GM12891 (cell line): ENCODE measurements around the gene GFOD1.

Experiments used
- DNase-seq: peaks from one replicate; pipeline ENCODE4 v3.0.0; 2011; ENCODE audit warnings: low spot score; ENCODE audit not compliant: insufficient read length
- FAIRE-seq: peaks from 2 replicates; lab custom pipeline; 2011; peaks lifted over from hg19 to GRCh38; lab: Jason Lieb, UNC
- PAX5 ChIP-seq: IDR thresholded peaks from 2 replicates; pipeline ENCODE4 v1.6.1; 2011; ENCODE audit warnings: low read length, moderate library complexity, mild to moderate bottlenecking; ENCODE audit not compliant: insufficient read depth, severe bottlenecking
- POLR2A ChIP-seq: IDR thresholded peaks from 2 replicates; pipeline ENCODE4 v1.6.1; 2011; ENCODE audit warnings: low read depth, low read length, control low read depth
- POLR2AphosphoS5 ChIP-seq: IDR thresholded peaks from 2 replicates; pipeline ENCODE4 v1.6.1; 2011; ENCODE audit warnings: low read depth, low read length, control low read depth
- POU2F2 ChIP-seq: IDR thresholded peaks from 2 replicates; pipeline ENCODE4 v1.6.1; 2011; ENCODE audit warnings: low read depth, mild to moderate bottlenecking, control low read depth, low read length, moderate library complexity
- SPI1 ChIP-seq: IDR thresholded peaks from 2 replicates; pipeline ENCODE4 v1.6.1; 2011; ENCODE audit warnings: low read depth, low read length, control low read depth
- TAF1 ChIP-seq: IDR thresholded peaks from 2 replicates; pipeline ENCODE4 v1.6.1; 2011; ENCODE audit warnings: low read depth, low read length, control low read depth

GFOD1 gene

GRCh38 chr6:13479206-13479800 is 8.1 kb downstream of the GFOD1 start:
- FAIRE-seq (no peak), DNase-seq (no peak)
- TF ChIP-seq POLR2AphosphoS5 (no peak), POLR2A (no peak), TAF1 (no peak), PAX5 (no peak), POU2F2 (no peak), SPI1 (no peak)

GRCh38 chr6:13478525-13478966 is 8.9 kb downstream of the GFOD1 start:
- DNase-seq, result no peak
- TF ChIP-seq POLR2AphosphoS5 (no peak), TAF1 (no peak), PAX5 (no peak), POLR2A (no peak), POU2F2 (0 out of 2 replicates have a peak, but pooled peaks have one; percentile 52), SPI1 (0 out of 2 replicates have a peak, but pooled peaks have one; percentile 3)
- peak; percentile 84 for FAIRE-seq

GRCh38 chr6:13474787-13475186 is 12.6 kb downstream of the GFOD1 start:
- TF ChIP-seq SPI1, result no peak
- DNase-seq (no peak), FAIRE-seq (no peak)

GRCh38 chr6:13474360-13474759 is 13.0 kb downstream of the GFOD1 start:
- DNase-seq (no peak), FAIRE-seq (no peak)
- TF ChIP-seq SPI1, result no peak

- FAIRE-seq, result no peak
- TF ChIP-seq TAF1 (no peak), SPI1 (peak; percentile 23; the same call in 1 of the 2 replicates)
- DNase-seq, result no peak
These were observed 13.6 kb downstream of the GFOD1 start for GRCh38 chr6:13473768-13474165.

- peak; percentile 38 for FAIRE-seq
These were observed 14.2 kb downstream of the GFOD1 start for GRCh38 chr6:13472976-13473767.

GRCh38 chr6:13472099-13472498 is 15.3 kb downstream of the GFOD1 start:
- DNase-seq (no peak), FAIRE-seq (no peak)
- TF ChIP-seq POU2F2, result no peak
- TF ChIP-seq SPI1, result no peak
- no peak for TF ChIP-seq POLR2AphosphoS5
- no peak for TF ChIP-seq TAF1
- no peak for TF ChIP-seq PAX5
- no peak for TF ChIP-seq POLR2A

More at GRCh38 chr6:13472976-13473767, 14.2 kb downstream of the GFOD1 start:
- DNase-seq, result no peak
- TF ChIP-seq SPI1, result 0 out of 2 replicates have a peak, but pooled peaks have one; percentile 18
- TF ChIP-seq POU2F2, result no peak; the same call in 1 of the 2 replicates

- TF ChIP-seq SPI1, result no peak
- no peak for TF ChIP-seq POU2F2
- no peak for TF ChIP-seq PAX5
- TF ChIP-seq TAF1, result no peak
- no peak for TF ChIP-seq POLR2AphosphoS5
- TF ChIP-seq POLR2A, result no peak
- FAIRE-seq (no peak), DNase-seq (no peak)
These were observed 16.2 kb downstream of the GFOD1 start for GRCh38 chr6:13471184-13471583.

- TF ChIP-seq PAX5, result no peak
- peak; percentile 21; the same call in 1 of the 2 replicates for TF ChIP-seq SPI1
- no peak for FAIRE-seq
- no peak for DNase-seq
These were observed 16.9 kb downstream of the GFOD1 start for GRCh38 chr6:13470238-13471140.

- FAIRE-seq, result no peak
- TF ChIP-seq POU2F2 (no peak), PAX5 (no peak), SPI1 (no peak), POLR2AphosphoS5 (no peak), TAF1 (no peak), POLR2A (no peak)
- DNase-seq, result no peak
These were observed 17.7 kb downstream of the GFOD1 start for GRCh38 chr6:13469693-13470092.
